Measurements from ENCODE around the gene RBKS. TPM values are rescaled to one million over a fixed set of nuclear protein-coding genes. Genes with fewer than 3 reads are reported as not detected.

Gene RBKS
- total and polyA plus RNA-seq, 2 of the 8 experiments (the other 6 are each of a cell fraction or from before 2014, with no cell fraction given), result 1.1 to 1.5 TPM

- no peaks in the 10 kb centered on the region for H4K20me1 ChIP-seq (replicated peaks in 1 of 2; ENCODE audit: control insufficient read depth in 1 of 2, insufficient read depth in 2 of 2, low read length in 2 of 2)
- H3K4me2 ChIP-seq (ENCODE audit: insufficient read depth in 1 of 2, low read depth in 2 of 2, low read length in 2 of 2), result no peak overlapping the region
- no peaks in the 10 kb centered on the region for H3K4me1 ChIP-seq (replicated peaks in 1 of 4; ENCODE audit: control insufficient read depth in 3 of 4, insufficient read depth in 4 of 4, low read length in 3 of 4)
- H4K8ac ChIP-seq (ENCODE audit: extremely low read depth, insufficient read depth, low read length), result no peak overlapping the region
- no peak overlapping the region for H2BK12ac ChIP-seq (ENCODE audit: low read depth, low read length)
- CTCF ChIA-PET (ENCODE audit: partially characterized antibody), result no interaction called here
- H3K79me1 ChIP-seq (ENCODE audit: low read depth, low read length), result no peaks in the 10 kb centered on the region
- no peak for DNase-seq (ENCODE audit: low read depth in 1 of 2, low spot score in 2 of 2)
- POLR2A ChIA-PET (ENCODE audit: partially characterized antibody), result no interaction called here
- H2BK120ac ChIP-seq (replicated peaks; ENCODE audit: low read depth, low read length), result no peak overlapping the region
- no peak overlapping the region for H3K14ac ChIP-seq (ENCODE audit: insufficient read length)
- H2BK15ac ChIP-seq (ENCODE audit: low read length), result no peak overlapping the region
- no peak overlapping the region for H2BK5ac ChIP-seq (ENCODE audit: low read depth, low read length)
- no peak overlapping the region for H3K27ac ChIP-seq (ENCODE audit: low read depth, low read length)
- WGBS, 2 experiments (ENCODE audit: extremely low coverage in 1 of 2, insufficient coverage in 1 of 2, insufficient read length in 1 of 2, insufficient replicate concordance in 2 of 2, low coverage in 1 of 2, low lambda C conversion rate in 2 of 2, missing lambda C conversion rate in 1 of 2), result 88% methylated on average over 11 of the region's 11 CpGs; no CpG with 5 or more reads in 1 of the 2 experiments
- no peak for FAIRE-seq
- no peak overlapping the region for H3K9ac ChIP-seq (replicated peaks in 1 of 4; ENCODE audit: extremely low read depth in 1 of 4, low read depth in 3 of 4, low read length in 3 of 4)
- no peak overlapping the region for H3K56ac ChIP-seq (replicated peaks; ENCODE audit: insufficient read length, low read depth, low read length)
- H2AFZ ChIP-seq (ENCODE audit: low read length), result no peak overlapping the region
- H3K79me2 ChIP-seq (ENCODE audit: control insufficient read depth in 1 of 2, insufficient read depth in 2 of 2, low read length in 2 of 2), result no peaks in the 10 kb centered on the region
- H3K27me3 ChIP-seq (replicated peaks in 1 of 4; ENCODE audit: control insufficient read depth in 3 of 4, extremely low read depth in 1 of 4, insufficient read depth in 3 of 4, low read length in 3 of 4), result no peaks in the 10 kb centered on the region
- no peak overlapping the region for H3K4ac ChIP-seq (replicated peaks; ENCODE audit: insufficient read length, low read depth, low read length)
- H4K91ac ChIP-seq (replicated peaks; ENCODE audit: insufficient read length, low read length), result no peak overlapping the region
- H4K5ac ChIP-seq (ENCODE audit: insufficient read length, low read depth, low read length), result no peak overlapping the region
- no peak overlapping the region for H3K23ac ChIP-seq (ENCODE audit: insufficient read length)
- no peak overlapping the region for H3K4me3 ChIP-seq (ENCODE audit: extremely low read depth in 1 of 4, insufficient read depth in 2 of 4, low read depth in 3 of 4, low read length in 4 of 4)
- no peaks in the 10 kb centered on the region for H3K9me3 ChIP-seq (ENCODE audit: insufficient read depth in 2 of 2, low read depth in 1 of 2, low read length in 1 of 2)
- no peak overlapping the region for H2BK20ac ChIP-seq (ENCODE audit: low read length)
- H3K36me3 ChIP-seq (ENCODE audit: control insufficient read depth in 2 of 4, insufficient read depth in 4 of 4, low read length in 3 of 4), result no peaks in the 10 kb centered on the region
- no peak overlapping the region for H2AK5ac ChIP-seq (ENCODE audit: low read depth, low read length)
- no peak overlapping the region for H3K18ac ChIP-seq (ENCODE audit: extremely low read depth, low read length)
- no peaks in the 10 kb centered on the region for H3K23me2 ChIP-seq (ENCODE audit: low read depth, low read length)
- TF ChIP-seq SIRT6 (IDR thresholded peaks at IDR 0.05; ENCODE audit: low read length), result no peak
- no peak for TF ChIP-seq SRF (IDR thresholded peaks at IDR 0.05; ENCODE audit: low read depth, low read length)
- TF ChIP-seq ATF3 (IDR thresholded peaks at IDR 0.05; ENCODE audit: insufficient read depth, low read depth, low read length), result no peak
- no peak for TF ChIP-seq GTF2F1 (IDR thresholded peaks at IDR 0.05; ENCODE audit: borderline replicate concordance, low read depth, low read length)
- no peak for TF ChIP-seq RXRA (IDR thresholded peaks at IDR 0.05; ENCODE audit: insufficient read depth, low read depth, low read length)
- no peak for TF ChIP-seq ASH2L (IDR thresholded peaks at IDR 0.05; ENCODE audit: low read length)
- no peak for TF ChIP-seq HDAC2 (IDR thresholded peaks at IDR 0.05; ENCODE audit: borderline replicate concordance in 1 of 2, low read depth in 2 of 2, low read length in 2 of 2)
- no peak for TF ChIP-seq ZNF274 (IDR thresholded peaks at IDR 0.05; ENCODE audit: borderline replicate concordance, extremely low read depth, low read length)
These were observed 39.8 kb upstream of the RBKS start for GRCh38 chr2:27929916-27930486.

All from H1 (cell line).